Midbrain (tissue), 1 donor: ENCODE data around the gene CLN6.
"Not testable (repeated sequence)": the region's sequence is repeated elsewhere in the genome, so short reads cannot be mapped to it uniquely, and the experiment has no call there.

ENCODE experiments used
- DNase-seq: peaks from one replicate; lab custom pipeline; 2025; lab: John Stamatoyannopoulos, UW

CLN6 gene

GRCh38 chr15:68256675-68257450 lies 27.3 kb upstream of the CLN6 start:
- peak; percentile 94 for DNase-seq

GRCh38 chr15:68252925-68253534 lies 23.5 kb upstream of the CLN6 start:
- peak; percentile 74 for DNase-seq

- DNase-seq, result no peak
These were observed 19.7 kb upstream of the CLN6 start for GRCh38 chr15:68249058-68249713.

GRCh38 chr15:68244235-68244634 lies 14.7 kb upstream of the CLN6 start:
- no peak for DNase-seq

- no peak for DNase-seq
These were observed 11.8 kb upstream of the CLN6 start for GRCh38 chr15:68241088-68241935.

- DNase-seq, result no peak
These were observed 9.5 kb upstream of the CLN6 start for GRCh38 chr15:68239025-68239424.

- DNase-seq, result no peak
These were observed 5.5 kb upstream of the CLN6 start for GRCh38 chr15:68235022-68235421.

- DNase-seq, result not testable (repeated sequence)
These were observed 5.0 kb upstream of the CLN6 start for GRCh38 chr15:68234520-68234919.

GRCh38 chr15:68234060-68234459 lies 4.5 kb upstream of the CLN6 start:
- no peak for DNase-seq

GRCh38 chr15:68232937-68233336 lies 3.4 kb upstream of the CLN6 start:
- DNase-seq, result no peak

- no peak for DNase-seq
These were observed 2.9 kb upstream of the CLN6 start for GRCh38 chr15:68232449-68232848.

GRCh38 chr15:68231102-68231818 lies 1.7 kb upstream of the CLN6 start:
- DNase-seq, result no peak

- DNase-seq, result no peak
These were observed 901 bp upstream of the CLN6 start for GRCh38 chr15:68230157-68231100.

- no peak for DNase-seq
These were observed 550 bp downstream of the CLN6 start for GRCh38 chr15:68228971-68229385.

- no peak for DNase-seq
These were observed 1.2 kb downstream of the CLN6 start for GRCh38 chr15:68228143-68228970.

- no peak for DNase-seq
These were observed 1.8 kb downstream of the CLN6 start for GRCh38 chr15:68227643-68228142.

- DNase-seq, result not testable (repeated sequence)
These were observed 4.1 kb downstream of the CLN6 start for GRCh38 chr15:68225442-68225841.

- no peak for DNase-seq
These were observed 4.8 kb downstream of the CLN6 start for GRCh38 chr15:68224546-68225250.

- DNase-seq, result no peak
These were observed 5.4 kb downstream of the CLN6 start for GRCh38 chr15:68224108-68224507.
